Gastrocnemius medialis (tissue), 4 donors: ENCODE data around the gene GRIN2A. TPM values are rescaled to one million over a fixed set of nuclear protein-coding genes. Genes with fewer than 3 reads are reported as not detected.

Experiments used
- ATAC-seq, 2 donors: fragments of 150-250 bp; one replicate each; pipeline ENCODE4 v1.9.1; 2016
- DNase-seq, 2 donors: peaks; one replicate each; pipeline ENCODE4 v3.0.0-alpha.2; 2019
- H3K27ac ChIP-seq, 4 donors: fragments of 200-600 bp; sonication (generic); 1 replicate in 1 of 4; 2 replicates in 3 of 4; pipeline ENCODE4 v1.5.1; 2016 to 2018; ENCODE audit warnings: mild to moderate bottlenecking in 2 of 4, moderate library complexity in 1 of 4
- H3K27me3 ChIP-seq, 3 donors: fragments of 200-600 bp; sonication (generic) in 2 of 3; 1 replicate in 1 of 3; 2 replicates in 2 of 3; pipeline versions ENCODE4 v1.5.1 to v1.6.0; 2016 to 2019; ENCODE audit warnings: mild to moderate bottlenecking in 1 of 3, moderate library complexity in 1 of 3
- H3K36me3 ChIP-seq, 2 donors: fragments of 200-600 bp; sonication (generic) in 1 of 2; one replicate each; pipeline ENCODE4 v1.5.1; 2017 to 2018
- H3K4me1 ChIP-seq, 2 donors: fragments of 200-600 bp; sonication (generic) in 1 of 2; one replicate each; pipeline ENCODE4 v1.5.1; 2016 to 2017; ENCODE audit warnings: mild to moderate bottlenecking in 2 of 2
- H3K4me3 ChIP-seq, 4 donors: fragments of 200-600 bp; sonication (generic) in 3 of 4; 1 replicate in 1 of 4; 2 replicates in 3 of 4; pipeline ENCODE4 v1.5.1; 2016 to 2019; ENCODE audit warnings: mild to moderate bottlenecking in 2 of 4
- H3K9me3 ChIP-seq, 3 donors: fragments of 200-600 bp; sonication (generic) in 2 of 3; 1 replicate in 1 of 3; 2 replicates in 2 of 3; pipeline ENCODE4 v1.5.1; 2016 to 2019
- CTCF ChIP-seq, 5 experiments: fragments of 450-650 bp in 3 of 5; fragments of 200-600 bp in 2 of 5; sonication (generic) in 2 of 5; IDR thresholded peaks in 4 of 5; conservative IDR thresholded peaks in 1 of 5; 1 replicate in 4 of 5; 2 replicates in 1 of 5; pipeline ENCODE4 v1.5.1; 2016 to 2019; ENCODE audit warnings: antibody characterized with exemption in 5 of 5, mild to moderate bottlenecking in 3 of 5, moderate library complexity in 3 of 5
- POLR2A ChIP-seq, 2 donors: fragments of 450-650 bp; IDR thresholded peaks; one replicate each; pipeline ENCODE4 v1.6.1; 2017; ENCODE audit warnings: antibody characterized with exemption in 2 of 2, mild to moderate bottlenecking in 2 of 2, moderate library complexity in 2 of 2
- in situ Hi-C, 4 donors: fragments of 200-750 bp; cut with MboI; loops; one replicate each; pipeline versions ENCODE4 v1.15.0 to v1.8.0; 2017; ENCODE audit warnings: low sequenced_read_pairs in 4 of 4
- intact Hi-C: fragments of 100-400 bp; cut with DNase I; formaldehyde crosslinking; loops from one replicate; pipeline ENCODE4 v1.15.1; 2023; ENCODE audit warnings: low total_unique reads
- total RNA-seq, 4 donors: library from RNA; depleted of rRNA; stranded (reverse); fragments of >200 nt; gene quantifications; one replicate each; pipeline versions ENCODE4 v1.1.0 to v1.2.3, GENCODE V29; 2016

Gene GRIN2A
- total RNA-seq, 4 donors from 2014 or later, result 0.13 to 0.87 TPM; not detected in 2

GRCh38 chr16:9932919-9933653, 249.1 kb downstream of the GRIN2A start:
- DNase-seq (no peak), ATAC-seq (no peak)
- Histone ChIP-seq H3K27me3 (no peaks in the 10 kb centered on the region), H3K4me1 (no peaks in the 10 kb centered on the region), H3K9me3 (no peaks in the 10 kb centered on the region), H3K36me3 (no peaks in the 10 kb centered on the region), H3K27ac (no peak overlapping the region), H3K4me3 (no peak overlapping the region)
- in situ Hi-C loops (no loop called here), intact Hi-C loops (no loop called here)
- TF ChIP-seq POLR2A (IDR thresholded peaks at IDR 0.05) (no peak), CTCF (IDR thresholded peaks at IDR 0.05 in 4 of 5, conservative IDR thresholded peaks at IDR 0.05 in 1 of 5) (no peak)

GRCh38 chr16:9932000-9932399, 250.2 kb downstream of the GRIN2A start:
- no peak for DNase-seq
- H3K36me3 ChIP-seq, result no peaks in the 10 kb centered on the region
- H3K4me3 ChIP-seq, result no peak overlapping the region
- no peak for ATAC-seq
- no peaks in the 10 kb centered on the region for H3K27me3 ChIP-seq
- intact Hi-C loops (no loop called here), in situ Hi-C loops (no loop called here)
- TF ChIP-seq CTCF (IDR thresholded peaks at IDR 0.05 in 4 of 5, conservative IDR thresholded peaks at IDR 0.05 in 1 of 5) (no peak), POLR2A (IDR thresholded peaks at IDR 0.05) (no peak)
- H3K4me1 ChIP-seq, result no peaks in the 10 kb centered on the region
- H3K27ac ChIP-seq, result no peak overlapping the region
- no peaks in the 10 kb centered on the region for H3K9me3 ChIP-seq

- DNase-seq, result no peak
- Histone ChIP-seq H3K27me3 (no peaks in the 10 kb centered on the region), H3K27ac (no peak overlapping the region), H3K36me3 (no peaks in the 10 kb centered on the region), H3K4me3 (no peak overlapping the region), H3K4me1 (no peaks in the 10 kb centered on the region), H3K9me3 (no peaks in the 10 kb centered on the region)
- in situ Hi-C loops, result no loop called here
- TF ChIP-seq CTCF (IDR thresholded peaks at IDR 0.05 in 4 of 5, conservative IDR thresholded peaks at IDR 0.05 in 1 of 5), result no peak
- TF ChIP-seq POLR2A (IDR thresholded peaks at IDR 0.05), result no peak
- ATAC-seq, result no peak
- intact Hi-C loops, result no loop called here
These were observed 252.4 kb downstream of the GRIN2A start for GRCh38 chr16:9929836-9930235.

- no peak overlapping the region for H3K27ac ChIP-seq
- H3K4me3 ChIP-seq, result no peak overlapping the region
- DNase-seq (no peak), ATAC-seq (no peak)
- in situ Hi-C loops (no loop called here), intact Hi-C loops (no loop called here)
- H3K36me3 ChIP-seq, result no peaks in the 10 kb centered on the region
- no peaks in the 10 kb centered on the region for H3K4me1 ChIP-seq
- no peaks in the 10 kb centered on the region for H3K27me3 ChIP-seq
- no peaks in the 10 kb centered on the region for H3K9me3 ChIP-seq
- TF ChIP-seq POLR2A (IDR thresholded peaks at IDR 0.05) (no peak), CTCF (IDR thresholded peaks at IDR 0.05 in 4 of 5, conservative IDR thresholded peaks at IDR 0.05 in 1 of 5) (no peak)
These were observed 252.9 kb downstream of the GRIN2A start for GRCh38 chr16:9929313-9929712.

GRCh38 chr16:9922441-9922840, 259.8 kb downstream of the GRIN2A start:
- TF ChIP-seq CTCF (IDR thresholded peaks at IDR 0.05 in 4 of 5, conservative IDR thresholded peaks at IDR 0.05 in 1 of 5) (no peak), POLR2A (IDR thresholded peaks at IDR 0.05) (no peak)
- intact Hi-C loops, result no loop called here
- DNase-seq (no peak), ATAC-seq (no peak)
- Histone ChIP-seq H3K27me3 (no peaks in the 10 kb centered on the region), H3K4me1 (no peaks in the 10 kb centered on the region), H3K4me3 (no peak overlapping the region), H3K27ac (no peak overlapping the region), H3K36me3 (no peaks in the 10 kb centered on the region), H3K9me3 (no peaks in the 10 kb centered on the region)
- in situ Hi-C loops, result no loop called here
